GM08714 (cell line): ENCODE results near the gene CS.

ENCODE experiments used
- H3K4me3 ChIP-seq: fragments of 200-500 bp; sonication (Bioruptor generic); 2 replicates; pipeline ENCODE4 v1.5.1; 2014; ENCODE audit warnings: mild to moderate bottlenecking, low read length, inconsistent platforms
- ZNF274 ChIP-seq: IDR thresholded peaks from 2 replicates; pipeline ENCODE4 v1.6.1; 2012; ENCODE audit warnings: mild to moderate bottlenecking, low read depth, low read length

CS gene

DNA sequence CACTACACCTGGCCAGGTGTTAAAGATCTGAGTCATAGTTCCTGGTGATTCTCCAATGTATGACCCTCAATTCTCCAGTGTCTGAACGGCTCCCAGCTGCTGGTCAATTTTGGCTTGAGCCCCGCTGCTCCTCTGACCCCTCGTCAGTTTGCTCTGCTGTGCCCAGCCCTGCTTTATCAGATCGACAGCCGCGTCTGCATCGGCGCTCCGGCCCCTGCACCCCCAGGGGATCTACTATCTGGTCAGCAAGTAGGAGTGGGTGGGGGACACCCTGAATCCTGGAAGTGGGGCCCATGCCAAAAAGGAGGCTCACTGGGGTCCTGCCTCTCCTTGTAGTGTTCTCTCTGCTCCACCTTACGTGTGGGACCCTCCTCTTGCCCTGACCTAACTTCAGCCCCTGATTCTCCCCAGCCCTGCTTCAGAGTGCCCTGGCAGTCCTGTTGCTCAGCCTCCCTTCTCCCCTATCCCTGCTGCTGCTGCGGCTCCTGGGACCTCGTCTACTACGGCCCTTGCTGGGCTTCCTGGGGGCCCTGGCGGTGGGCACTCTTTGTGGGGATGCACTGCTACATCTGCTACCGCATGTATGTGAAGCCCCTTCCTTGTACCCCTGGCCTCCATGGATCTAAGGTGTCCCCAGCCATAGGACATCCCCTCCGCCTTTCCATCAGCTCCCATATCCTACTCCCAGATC is 65.2 kb downstream of the CS start:
- H3K4me3 ChIP-seq = no peak overlapping the region
- no peak for TF ChIP-seq ZNF274

DNA sequence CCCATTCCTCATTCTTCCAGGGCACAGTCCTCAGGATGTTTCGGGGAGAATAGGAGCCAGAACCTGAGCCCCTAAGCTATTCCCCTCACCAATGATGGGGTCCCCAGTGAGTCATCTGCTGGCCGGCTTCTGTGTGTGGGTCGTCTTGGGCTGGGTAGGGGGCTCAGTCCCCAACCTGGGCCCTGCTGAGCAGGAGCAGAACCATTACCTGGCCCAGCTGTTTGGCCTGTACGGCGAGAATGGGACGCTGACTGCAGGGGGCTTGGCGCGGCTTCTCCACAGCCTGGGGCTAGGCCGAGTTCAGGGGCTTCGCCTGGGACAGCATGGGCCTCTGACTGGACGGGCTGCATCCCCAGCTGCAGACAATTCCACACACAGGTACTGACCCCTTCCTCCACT is 68.9 kb downstream of the CS start:
- no peak for TF ChIP-seq ZNF274
- H3K4me3 ChIP-seq = no peak overlapping the region

DNA sequence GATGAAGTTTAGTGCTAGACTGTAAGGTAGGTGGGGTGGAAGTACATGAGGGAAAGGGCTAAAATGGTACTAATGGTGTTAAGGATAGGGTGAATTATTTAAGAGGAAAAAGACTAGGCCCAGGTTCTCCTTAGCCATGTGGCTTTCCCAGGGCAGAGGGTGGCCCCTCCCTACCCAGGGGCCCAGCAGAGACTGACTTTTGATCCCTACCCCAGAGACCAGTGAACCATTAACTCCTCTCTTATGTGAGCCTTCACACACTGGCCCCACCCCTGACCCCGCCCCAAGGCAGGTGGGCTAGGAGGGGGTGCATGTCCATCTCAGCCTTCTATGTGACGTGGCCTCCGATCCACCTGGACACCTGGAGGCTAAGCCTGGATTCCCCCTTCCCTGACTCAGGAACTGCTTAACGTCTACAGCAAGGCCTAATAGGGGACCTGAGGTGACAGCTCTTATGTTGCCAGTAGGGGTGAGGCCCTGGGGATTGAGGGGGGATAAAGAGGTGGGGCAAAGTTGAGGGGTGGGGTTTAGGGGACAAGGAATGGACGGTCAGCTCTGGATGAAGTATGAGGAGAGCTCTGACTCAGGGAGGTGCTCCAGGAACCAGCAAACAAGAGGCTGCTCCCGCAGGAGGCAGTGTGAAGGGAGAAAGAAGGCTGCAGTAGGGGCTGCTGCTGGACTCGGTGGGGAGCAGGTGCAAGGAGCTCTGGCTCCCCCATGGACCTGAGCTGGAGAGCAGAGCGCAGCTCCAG is 69.5 kb downstream of the CS start:
- TF ChIP-seq ZNF274 = no peak
- H3K4me3 ChIP-seq = no peak overlapping the region

DNA sequence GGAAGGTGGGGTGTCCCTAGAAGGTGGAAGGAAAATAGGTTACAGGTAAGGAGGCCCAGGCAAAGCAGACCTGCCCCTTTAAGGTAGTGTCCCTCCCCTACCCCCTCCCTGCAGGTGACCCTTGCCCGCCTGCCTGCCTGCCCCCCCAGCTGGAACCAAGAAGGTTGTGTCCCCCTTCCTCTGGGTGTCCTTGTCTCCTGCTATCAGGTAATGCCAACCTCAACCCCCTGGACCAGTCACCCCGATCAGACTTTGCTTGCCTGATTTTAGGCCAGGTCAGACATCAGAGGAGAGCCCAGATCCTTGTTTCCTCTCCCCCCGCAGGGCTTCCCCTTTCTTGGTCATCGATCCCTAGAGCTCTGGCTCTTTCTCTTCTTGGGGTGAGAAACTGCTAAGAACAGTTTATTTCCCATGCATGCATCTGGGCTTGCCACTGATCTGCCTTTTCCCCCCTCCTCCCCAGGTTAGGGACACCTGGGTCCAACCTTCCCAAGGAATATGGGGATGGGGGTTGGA is 70.2 kb downstream of the CS start, which contains the start of gene SLC39A5:
TSS of gene SLC39A5 (plus strand) at position 136 of the 516 bp plus-strand sequence. CDS start 1,224 bp downstream, outside the sequence.
- no peak within 1 kb of the TSS for H3K4me3 ChIP-seq
- TF ChIP-seq ZNF274 = no peak

DNA sequence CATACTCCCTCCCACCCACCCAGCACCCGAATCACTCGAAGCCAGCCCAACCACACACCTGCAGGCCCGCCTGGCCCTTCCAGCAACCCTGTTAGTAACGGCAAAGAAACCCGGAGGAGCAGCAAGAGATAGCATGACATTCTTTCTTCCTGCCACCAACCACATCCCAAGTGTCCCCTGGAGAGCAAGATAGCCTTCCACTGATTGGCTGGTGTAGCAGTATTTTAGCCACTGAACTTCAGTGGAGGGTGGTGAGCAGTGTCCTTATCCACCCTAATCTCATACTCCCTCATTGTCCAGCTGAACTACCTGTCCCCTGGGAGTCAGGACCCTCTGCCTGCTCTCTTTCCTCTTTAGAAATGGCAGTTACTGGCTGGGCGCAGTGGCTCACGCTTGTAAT is 71.0 kb downstream of the CS start:
- H3K4me3 ChIP-seq = no peak overlapping the region
- no peak for TF ChIP-seq ZNF274

DNA sequence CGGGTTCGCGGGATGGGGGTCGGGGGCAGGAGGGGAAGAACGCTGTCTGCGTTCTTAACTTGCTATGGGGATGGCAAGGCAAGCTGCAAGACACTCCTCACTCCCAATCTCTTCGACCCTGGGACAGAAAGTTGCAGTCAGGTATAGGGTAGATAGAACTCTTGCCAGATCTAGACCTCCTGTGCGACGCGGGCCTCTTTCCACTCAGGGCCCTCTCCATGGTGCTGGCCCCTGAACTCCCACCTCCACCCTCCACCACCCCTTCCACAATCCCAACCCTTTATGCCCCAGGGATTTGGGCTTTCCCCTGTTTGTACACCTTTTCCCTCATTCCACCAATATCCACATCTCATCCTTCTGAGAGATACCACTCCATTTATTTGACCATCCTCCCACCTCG is 75.2 kb downstream of the CS start:
- peak overlapping the region; percentile 90 for H3K4me3 ChIP-seq
- no peak for TF ChIP-seq ZNF274

DNA sequence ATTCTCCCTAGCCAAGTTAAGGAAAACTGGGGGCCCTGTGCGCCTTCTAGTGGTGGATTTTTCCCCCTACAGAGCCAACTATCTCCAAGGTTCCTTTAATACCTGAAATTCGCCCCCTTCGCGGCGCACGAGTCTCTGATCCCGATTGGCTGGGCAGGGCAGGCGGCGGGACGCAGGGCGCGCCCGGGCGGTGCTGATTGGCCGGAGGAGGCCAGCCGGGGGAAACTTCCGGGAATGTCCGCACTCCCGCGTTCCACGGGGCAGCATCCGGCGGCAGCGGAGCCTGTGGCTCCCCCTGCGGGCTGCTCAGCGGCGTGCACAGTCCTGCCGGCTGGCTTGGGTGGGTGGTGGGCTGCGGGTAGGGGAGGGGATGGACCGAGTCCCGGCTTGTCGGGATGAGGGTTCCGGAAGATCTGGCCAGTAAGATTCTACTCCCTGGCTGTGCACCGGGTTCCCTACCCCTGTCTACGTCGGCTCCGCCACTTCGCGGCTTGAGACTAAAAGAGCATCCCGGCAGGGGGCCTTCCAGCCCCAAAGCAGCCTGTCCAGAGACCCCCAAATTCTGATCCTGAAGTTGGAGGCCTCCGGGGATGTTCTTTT is 75.9 kb downstream of the CS start, which contains the start of gene NABP2:
TSS of gene NABP2 (plus strand) at position 241 of the 600 bp plus-strand sequence. CDS start 515 bp downstream, outside the sequence.
- TF ChIP-seq ZNF274 = no peak
- H3K4me3 ChIP-seq = peak within 1 kb of the TSS; percentile 90

DNA sequence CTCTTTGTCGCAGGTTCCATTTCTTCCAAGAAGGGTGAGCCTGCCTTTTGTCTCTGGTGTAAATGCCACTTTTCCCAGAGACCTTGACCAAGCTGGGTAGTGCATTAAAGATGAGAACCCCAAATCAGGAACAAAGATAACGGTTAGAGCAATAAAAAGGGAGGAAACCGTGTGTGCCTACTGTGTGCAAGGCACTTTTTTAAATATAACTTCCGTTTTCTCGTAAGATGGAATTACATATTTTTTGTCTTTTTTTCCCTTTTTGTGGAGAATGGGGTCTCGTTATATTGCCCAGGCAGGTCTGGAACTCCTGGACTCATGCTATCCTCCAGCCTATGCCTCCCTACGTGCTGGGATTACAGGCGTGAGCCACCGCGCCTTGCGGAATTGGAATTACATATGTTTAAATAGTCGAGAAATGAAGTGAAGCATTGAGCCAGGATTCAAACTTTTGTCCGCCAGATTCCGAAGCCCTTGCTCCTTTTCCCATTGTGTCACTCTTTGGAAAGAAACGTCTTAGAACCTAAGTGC is 76.5 kb downstream of the CS start:
- H3K4me3 ChIP-seq = peak overlapping the region; percentile 60; the same call in 1 of the 2 replicates
- no peak for TF ChIP-seq ZNF274

DNA sequence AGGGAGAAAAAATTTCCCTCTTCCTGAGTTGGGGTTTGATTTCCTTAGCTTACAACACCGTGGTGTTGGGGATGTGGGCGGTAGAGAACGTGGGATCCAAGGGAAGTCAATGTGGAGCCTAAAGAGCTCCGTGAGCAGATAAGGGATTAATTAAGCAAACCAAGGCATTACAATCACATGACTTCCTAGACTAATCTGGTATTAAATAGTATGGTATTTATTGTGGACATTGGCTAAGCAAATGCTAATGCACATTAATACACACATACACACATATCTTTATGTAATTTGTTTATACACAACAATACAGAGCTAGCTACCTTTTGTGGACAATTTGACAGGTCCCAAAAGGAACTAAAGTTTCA is 77.6 kb downstream of the CS start:
- H3K4me3 ChIP-seq = peak overlapping the region; percentile 73; the same call in 1 of the 2 replicates
- TF ChIP-seq ZNF274 = no peak

DNA sequence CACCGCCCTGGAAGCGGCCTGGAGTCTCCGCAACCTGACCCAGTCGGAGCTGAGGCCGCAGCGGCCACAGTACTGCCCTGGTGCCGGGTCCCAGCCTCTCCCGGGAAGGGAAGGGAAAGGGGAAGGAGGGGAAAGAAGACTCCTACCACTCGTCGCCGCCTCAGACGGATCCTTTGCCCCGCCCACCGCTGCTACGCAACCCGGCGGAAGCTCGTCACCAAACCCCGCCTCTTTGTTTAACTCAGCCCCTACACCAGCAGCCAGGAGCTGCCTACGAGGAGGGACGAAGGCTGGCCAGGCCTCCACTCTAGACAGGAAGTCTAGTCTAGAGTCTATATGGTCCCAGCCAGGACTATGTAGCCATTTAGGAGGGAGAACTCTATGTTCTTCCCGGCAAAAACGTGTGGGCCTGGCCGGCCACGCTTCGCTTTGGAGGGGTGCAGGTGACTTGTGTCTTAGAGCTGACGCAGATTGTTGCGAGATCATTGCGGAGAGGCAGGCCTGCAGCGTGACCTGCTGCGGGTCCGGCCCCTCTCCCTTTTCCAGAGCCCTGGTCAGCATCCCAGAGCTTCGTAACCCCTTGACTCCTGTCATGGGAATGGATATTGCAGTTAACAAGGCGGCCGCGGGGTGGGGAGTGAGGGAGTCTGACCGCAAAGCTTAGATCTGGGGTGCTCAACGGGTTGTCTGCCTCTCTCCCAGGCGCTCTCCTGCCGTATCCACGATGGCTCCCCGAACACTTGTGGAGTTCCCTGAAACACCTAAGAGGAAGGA is 78.2 kb downstream of the CS start, which contains the start of gene RNF41:
TSS of gene RNF41 (minus strand) at position 166 of the 774 bp plus-strand sequence. CDS start 7,875 bp downstream, outside the sequence.
- TF ChIP-seq ZNF274 = no peak

More for the DNA sequence above, 78.2 kb downstream of the CS start, which contains the start of gene RNF41:
- peak within 1 kb of the TSS; percentile 73 for H3K4me3 ChIP-seq
